GM23248 (cell line): ENCODE results near the gene FRY. TPM values are rescaled to one million over a fixed set of nuclear protein-coding genes. Genes with fewer than 3 reads are reported as not detected.

Experiments used
- DNase-seq: peaks from one replicate; pipeline ENCODE4 v3.0.0-alpha.2; 2015
- H2AFZ ChIP-seq: fragments of 200-600 bp; sonication (generic); 2 replicates; pipeline ENCODE4 v1.6.1; 2016; ENCODE audit warnings: antibody characterized with exemption
- H3F3A ChIP-seq: fragments of 200-600 bp; sonication (generic); 2 replicates; pipeline ENCODE4 v1.6.1; 2016; ENCODE audit warnings: mild to moderate bottlenecking, antibody characterized with exemption, mixed run types; ENCODE audit not compliant: insufficient read depth
- H3K27ac ChIP-seq: fragments of 200-600 bp; sonication (generic); 2 replicates; pipeline ENCODE4 v1.5.1; 2016; ENCODE audit warnings: mild to moderate bottlenecking
- H3K27me3 ChIP-seq: fragments of 200-600 bp; sonication (generic); replicated peaks from 2 replicates; pipeline ENCODE4 v1.6.1; 2016; ENCODE audit warnings: mild to moderate bottlenecking; ENCODE audit not compliant: insufficient read depth
- H3K36me3 ChIP-seq: fragments of 200-600 bp; sonication (generic); 2 replicates; pipeline ENCODE4 v1.6.1; 2016; ENCODE audit warnings: low read depth, mild to moderate bottlenecking
- H3K4me1 ChIP-seq: fragments of 200-600 bp; sonication (generic); 2 replicates; pipeline ENCODE4 v1.6.1; 2016; ENCODE audit warnings: mild to moderate bottlenecking; ENCODE audit not compliant: insufficient read depth
- H3K4me2 ChIP-seq: fragments of 200-600 bp; sonication (generic); one replicate; pipeline ENCODE4 v1.6.1; 2016; ENCODE audit warnings: mild to moderate bottlenecking; ENCODE audit not compliant: unreplicated experiment
- H3K4me3 ChIP-seq: fragments of 200-600 bp; sonication (generic); 2 replicates; pipeline ENCODE4 v1.5.1; 2016; ENCODE audit warnings: mild to moderate bottlenecking
- H3K79me2 ChIP-seq: fragments of 200-600 bp; sonication (generic); 2 replicates; pipeline ENCODE4 v1.6.1; 2016; ENCODE audit warnings: mild to moderate bottlenecking; ENCODE audit not compliant: insufficient read depth
- H3K9ac ChIP-seq: fragments of 200-600 bp; sonication (generic); 2 replicates; pipeline ENCODE4 v1.6.1; 2016; ENCODE audit warnings: mild to moderate bottlenecking
- H3K9me2 ChIP-seq: fragments of 200-600 bp; sonication (generic); 2 replicates; pipeline ENCODE4 v1.6.1; 2016; ENCODE audit warnings: mixed run types, mild to moderate bottlenecking, moderate library complexity; ENCODE audit not compliant: insufficient read depth
- H3K9me3 ChIP-seq: fragments of 200-600 bp; sonication (generic); one replicate; pipeline ENCODE4 v1.6.1; 2017; ENCODE audit warnings: low read depth
- H4K20me1 ChIP-seq: fragments of 200-600 bp; sonication (generic); 2 replicates; pipeline ENCODE4 v1.6.0; 2016; ENCODE audit not compliant: insufficient read depth
- EZH2 ChIP-seq: fragments of 200-600 bp; sonication (generic); IDR thresholded peaks from 2 replicates; pipeline ENCODE4 v1.6.1; 2018; ENCODE audit warnings: antibody characterized with exemption, mild to moderate bottlenecking; ENCODE audit not compliant: insufficient read depth, poor library complexity, severe bottlenecking
- EZH2phosphoT487 ChIP-seq: fragments of 200-600 bp; sonication (generic); IDR thresholded peaks from 2 replicates; pipeline ENCODE4 v1.6.1; 2018; ENCODE audit warnings: antibody characterized with exemption, moderate library complexity, mild to moderate bottlenecking, low read depth; ENCODE audit not compliant: insufficient read depth
- WGBS, 2 experiments: methylation state at CpG; one replicate each; pipeline ENCODE4 v1.1.6; 2015 to 2017; ENCODE audit warnings: low lambda C conversion rate in 2 of 2, low coverage in 1 of 2; ENCODE audit errors: missing lambda C conversion rate in 2 of 2; 5-methylcytosine and 5-hydroxymethylcytosine counted together
- in situ Hi-C: fragments of 300-500 bp; cut with MboI; formaldehyde crosslinking; loops from 2 replicates; pipeline ENCODE4 v1.15.0; 2020
- polyA plus RNA-seq: library from polyadenylated mRNA; unstranded; fragments of >200 nt; fragmentation: Nextera tagmentation; extraction: Ambion mirVana; gene quantifications from 2 replicates; pipeline ENCODE4 v1.2.1, GENCODE V29; 2016
- total RNA-seq: library from RNA; depleted of rRNA; stranded (reverse); fragments of >200 nt; shearing (Covaris generic); gene quantifications from 2 replicates; pipeline ENCODE4 v1.2.3, GENCODE V29; 2014

FRY gene
- total and polyA plus RNA-seq, 2 experiments from 2014 or later, result 2.2 to 4.3 TPM

- Histone ChIP-seq H3K4me1 (0 out of 2 replicates have a peak, but pooled peaks cover 3% of the 10 kb centered on the region), H3K9ac (no peak overlapping the region), H4K20me1 (no peaks in the 10 kb centered on the region), H2AFZ (no peak overlapping the region), H3F3A (no peaks in the 10 kb centered on the region), H3K79me2 (no peaks in the 10 kb centered on the region), H3K36me3 (no peaks in the 10 kb centered on the region), H3K9me2 (no peaks in the 10 kb centered on the region), H3K4me3 (no peak overlapping the region), H3K4me2 (no peak overlapping the region), H3K27me3 (no peaks in the 10 kb centered on the region), H3K27ac (no peak overlapping the region), H3K9me3 (no peaks in the 10 kb centered on the region)
- WGBS, 2 experiments, result 46 to 71% methylated on average over 1 of the region's 1 CpG
- in situ Hi-C loops, result no loop called here
- no peak for DNase-seq
- no peak for TF ChIP-seq EZH2
- TF ChIP-seq EZH2phosphoT487, result no peak
Measured at GRCh38 chr13:32168131-32168530, 136.6 kb downstream of the FRY start.

- Histone ChIP-seq H3K9me3 (no peaks in the 10 kb centered on the region), H3K27me3 (no peaks in the 10 kb centered on the region), H3K79me2 (no peaks in the 10 kb centered on the region), H4K20me1 (no peaks in the 10 kb centered on the region), H2AFZ (no peak overlapping the region), H3K9me2 (no peaks in the 10 kb centered on the region), H3K4me1 (peaks cover 4% of the 10 kb centered on the region; the same call in 1 of the 2 replicates), H3K4me3 (no peak overlapping the region), H3K4me2 (no peak overlapping the region), H3K9ac (no peak overlapping the region), H3K36me3 (no peaks in the 10 kb centered on the region), H3F3A (no peaks in the 10 kb centered on the region), H3K27ac (no peak overlapping the region)
- in situ Hi-C loops, result no loop called here
- DNase-seq, result no peak
- no peak for TF ChIP-seq EZH2
- no peak for TF ChIP-seq EZH2phosphoT487
- 85 to 93% methylated on average over 4 of the region's 4 CpGs for WGBS, 2 experiments
Measured at GRCh38 chr13:32170841-32171240, 139.3 kb downstream of the FRY start.

- no peak overlapping the region for H3K9ac ChIP-seq
- no peak overlapping the region for H3K27ac ChIP-seq
- peaks cover 4% of the 10 kb centered on the region; the same call in 1 of the 2 replicates for H3K4me1 ChIP-seq
- no peak overlapping the region for H3K4me2 ChIP-seq
- no peak overlapping the region for H2AFZ ChIP-seq
- H3K4me3 ChIP-seq, result no peak overlapping the region
- H3K36me3 ChIP-seq, result no peaks in the 10 kb centered on the region
- no peak for DNase-seq
- H3K79me2 ChIP-seq, result no peaks in the 10 kb centered on the region
- no peaks in the 10 kb centered on the region for H3K9me2 ChIP-seq
- TF ChIP-seq EZH2phosphoT487, result no peak
- no peaks in the 10 kb centered on the region for H3K9me3 ChIP-seq
- no peaks in the 10 kb centered on the region for H4K20me1 ChIP-seq
- no peaks in the 10 kb centered on the region for H3K27me3 ChIP-seq
- H3F3A ChIP-seq, result no peaks in the 10 kb centered on the region
- in situ Hi-C loops, result no loop called here
- WGBS, 2 experiments, result 81 to 83% methylated on average over 1 of the region's 1 CpG
Measured at GRCh38 chr13:32173881-32174280, 142.3 kb downstream of the FRY start.

GRCh38 chr13:32174366-32174765 is 142.8 kb downstream of the FRY start:
- 91 to 100% methylated on average over 1 of the region's 1 CpG for WGBS, 2 experiments
- H3K4me2 ChIP-seq, result no peak overlapping the region
- no peak overlapping the region for H3K4me3 ChIP-seq
- no peaks in the 10 kb centered on the region for H4K20me1 ChIP-seq
- H3K9me2 ChIP-seq, result no peaks in the 10 kb centered on the region
- peaks cover 4% of the 10 kb centered on the region; the same call in 1 of the 2 replicates for H3K4me1 ChIP-seq
- no peaks in the 10 kb centered on the region for H3K79me2 ChIP-seq
- no peak for DNase-seq
- no peaks in the 10 kb centered on the region for H3K27me3 ChIP-seq
- TF ChIP-seq EZH2 (no peak), EZH2phosphoT487 (no peak)
- no peak overlapping the region for H2AFZ ChIP-seq
- H3F3A ChIP-seq, result no peaks in the 10 kb centered on the region
- in situ Hi-C loops, result no loop called here
- no peak overlapping the region for H3K27ac ChIP-seq
- H3K9ac ChIP-seq, result no peak overlapping the region
- H3K36me3 ChIP-seq, result no peaks in the 10 kb centered on the region
- no peaks in the 10 kb centered on the region for H3K9me3 ChIP-seq

- no peaks in the 10 kb centered on the region for H3K9me3 ChIP-seq
- in situ Hi-C loops, result no loop called here
- 67 to 77% methylated on average over 6 of the region's 6 CpGs for WGBS, 2 experiments
- no peaks in the 10 kb centered on the region for H3K79me2 ChIP-seq
- DNase-seq, result no peak
- H3K9me2 ChIP-seq, result no peaks in the 10 kb centered on the region
- no peak overlapping the region for H3K4me2 ChIP-seq
- H3K9ac ChIP-seq, result no peak overlapping the region
- peaks cover 4% of the 10 kb centered on the region; the same call in 1 of the 2 replicates for H3K4me1 ChIP-seq
- H3K27me3 ChIP-seq, result no peaks in the 10 kb centered on the region
- H3K27ac ChIP-seq, result no peak overlapping the region
- H3F3A ChIP-seq, result no peaks in the 10 kb centered on the region
- H3K4me3 ChIP-seq, result no peak overlapping the region
- no peaks in the 10 kb centered on the region for H3K36me3 ChIP-seq
- no peak for TF ChIP-seq EZH2
- TF ChIP-seq EZH2phosphoT487, result no peak
- no peaks in the 10 kb centered on the region for H4K20me1 ChIP-seq
- no peak overlapping the region for H2AFZ ChIP-seq
Measured at GRCh38 chr13:32175307-32175706, 143.7 kb downstream of the FRY start.
